A673 (cell line): ENCODE measurements around the gene SMC6. TPM values are rescaled to one million over a fixed set of nuclear protein-coding genes. Genes with fewer than 3 reads are reported as not detected.

Source experiments
- BruUV-seq: library from RNA; stranded (reverse); fragments of 400-500 nt; replicated peaks from 2 replicates; lab custom pipeline; 2021; lab: Mats Ljungman, UMichigan
- CTCF ChIA-PET: fragments of 300-600 bp; sonication (Branson Sonifier 250); formaldehyde crosslinking; loops from one replicate; lab custom pipeline; 2022; ENCODE audit warnings: antibody characterized with exemption; lab: Charles Lee
- POLR2A ChIA-PET: fragments of 300-600 bp; sonication (Branson Sonifier 250); formaldehyde crosslinking; loops from one replicate; lab custom pipeline; 2022; ENCODE audit warnings: antibody characterized with exemption; ENCODE audit not compliant: low non-redundant PET; lab: Charles Lee
- DNase-seq: peaks from one replicate; pipeline ENCODE4 v3.0.0-alpha.2; 2015; ENCODE audit warnings: low spot score
- H3K27ac ChIP-seq: fragments of 200-600 bp; sonication (generic); 2 replicates; pipeline ENCODE4 v1.5.1; 2016; ENCODE audit warnings: mixed run types, low read depth, mild to moderate bottlenecking, mixed read lengths, antibody characterized with exemption, low read length; ENCODE audit not compliant: poor library complexity, severe bottlenecking
- H3K27me3 ChIP-seq: fragments of 200-600 bp; sonication (generic); replicated peaks from 2 replicates; pipeline ENCODE4 v1.6.1; 2017; ENCODE audit warnings: mixed run types, low read depth, mild to moderate bottlenecking, mixed read lengths, antibody characterized with exemption, low read length; ENCODE audit not compliant: insufficient read depth, poor library complexity
- H3K36me3 ChIP-seq: fragments of 200-600 bp; sonication (generic); 2 replicates; pipeline ENCODE4 v1.6.1; 2016; ENCODE audit warnings: mixed run types, mild to moderate bottlenecking, mixed read lengths, antibody characterized with exemption, low read length; ENCODE audit not compliant: insufficient read depth, poor library complexity, severe bottlenecking
- H3K4me1 ChIP-seq: fragments of 200-600 bp; sonication (generic); 2 replicates; pipeline ENCODE4 v1.6.1; 2017; ENCODE audit warnings: mixed run types, mild to moderate bottlenecking, mixed read lengths, antibody characterized with exemption, low read length; ENCODE audit not compliant: insufficient read depth, poor library complexity, severe bottlenecking
- H3K4me3 ChIP-seq: fragments of 200-600 bp; sonication (generic); 2 replicates; pipeline ENCODE4 v1.5.1; 2016; ENCODE audit warnings: low read depth, mixed run types, mild to moderate bottlenecking, mixed read lengths, low read length; ENCODE audit not compliant: poor library complexity, severe bottlenecking
- H3K9me3 ChIP-seq: fragments of 200-600 bp; sonication (generic); 2 replicates; pipeline ENCODE4 v1.6.1; 2016; ENCODE audit warnings: mixed run types, low read depth, mild to moderate bottlenecking, mixed read lengths, antibody characterized with exemption, low read length; ENCODE audit not compliant: poor library complexity, severe bottlenecking
- CTCF ChIP-seq: fragments of 300-800, 200-600 bp; sonication (generic); conservative IDR thresholded peaks from 2 replicates; pipeline ENCODE4 v1.5.1; 2017; ENCODE audit warnings: low read depth, mild to moderate bottlenecking, antibody characterized with exemption, low read length, moderate library complexity, mixed read lengths
- EZH2 ChIP-seq: fragments of 200-600 bp; sonication (generic); IDR thresholded peaks from 2 replicates; pipeline ENCODE4 v1.6.1; 2017; ENCODE audit warnings: borderline replicate concordance, low read depth, mild to moderate bottlenecking, mixed read lengths, antibody characterized with exemption, low read length; ENCODE audit not compliant: poor library complexity, severe bottlenecking
- intact Hi-C: fragments of 100-400 bp; cut with micrococcal nuclease; formaldehyde crosslinking; loops from one replicate; pipeline ENCODE4 v1.10.0; 2022; ENCODE audit not compliant: unreplicated experiment
- total RNA-seq: library from RNA; stranded (reverse); gene quantifications from 2 replicates; pipeline ENCODE4 v1.2.3, GENCODE V29; 2021

SMC6 gene
- total RNA-seq, 1 experiment from 2014 or later, result 49.5 TPM

DNA sequence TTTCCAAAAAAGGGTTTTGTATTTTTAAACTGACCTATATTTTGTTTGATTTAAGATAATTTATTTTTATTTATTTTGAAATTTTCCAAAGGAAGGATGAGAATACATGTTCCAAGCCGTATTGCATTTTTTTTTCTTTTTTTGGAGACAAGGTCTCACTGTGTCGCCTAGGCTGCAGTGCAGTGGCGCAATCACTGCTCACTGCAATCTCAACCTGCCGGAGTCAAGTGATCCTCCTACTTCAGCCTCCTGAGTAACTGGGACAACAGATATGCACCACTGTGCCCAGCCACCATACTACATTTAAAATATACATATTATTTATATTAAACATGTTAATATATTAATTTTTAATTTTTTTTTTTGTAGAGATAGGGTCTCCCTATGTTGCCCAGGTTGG, 15.3 kb upstream of the SMC6 start:
- H3K9me3 ChIP-seq, result no peaks in the 10 kb centered on the region
- ChIA-PET POLR2A (no interaction called here), CTCF (no interaction called here)
- H3K4me3 ChIP-seq, result no peak overlapping the region
- intact Hi-C loops, result no loop called here
- no peak overlapping the region for H3K27ac ChIP-seq
- peaks cover 65% of the 10 kb centered on the region for H3K36me3 ChIP-seq
- no peak for DNase-seq
- BruUV-seq, result no TSS peak
- H3K27me3 ChIP-seq, result no peaks in the 10 kb centered on the region
- no peak for TF ChIP-seq EZH2
- TF ChIP-seq CTCF, result no peak
- peaks cover 5% of the 10 kb centered on the region for H3K4me1 ChIP-seq

DNA sequence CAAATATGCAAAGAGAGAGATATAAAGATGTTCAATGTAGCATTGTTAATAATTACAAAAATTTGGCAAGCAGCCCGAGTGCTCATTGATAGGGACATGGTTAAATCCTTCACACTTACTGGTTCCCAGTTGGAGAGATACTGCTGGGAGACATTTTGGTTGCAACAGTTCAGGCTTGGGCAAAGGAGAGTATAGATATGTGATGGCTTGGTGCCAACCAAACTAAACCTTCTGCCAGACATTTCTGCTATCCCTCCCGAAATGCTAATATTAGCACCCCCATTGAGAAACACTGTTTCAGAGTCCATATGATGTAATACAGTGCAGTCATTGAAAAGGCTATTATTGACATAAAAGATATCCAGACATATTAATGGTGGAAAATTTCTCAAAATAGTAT, 11.8 kb upstream of the SMC6 start:
- Histone ChIP-seq H3K4me1 (peaks cover 5% of the 10 kb centered on the region), H3K4me3 (no peak overlapping the region), H3K36me3 (peaks cover 42% of the 10 kb centered on the region), H3K27me3 (no peaks in the 10 kb centered on the region), H3K27ac (no peak overlapping the region), H3K9me3 (no peaks in the 10 kb centered on the region)
- peak; percentile 24 for DNase-seq
- intact Hi-C loops, result no loop called here
- ChIA-PET CTCF (no interaction called here), POLR2A (no interaction called here)
- no peak for TF ChIP-seq CTCF
- TF ChIP-seq EZH2, result no peak
- BruUV-seq, result no TSS peak

DNA sequence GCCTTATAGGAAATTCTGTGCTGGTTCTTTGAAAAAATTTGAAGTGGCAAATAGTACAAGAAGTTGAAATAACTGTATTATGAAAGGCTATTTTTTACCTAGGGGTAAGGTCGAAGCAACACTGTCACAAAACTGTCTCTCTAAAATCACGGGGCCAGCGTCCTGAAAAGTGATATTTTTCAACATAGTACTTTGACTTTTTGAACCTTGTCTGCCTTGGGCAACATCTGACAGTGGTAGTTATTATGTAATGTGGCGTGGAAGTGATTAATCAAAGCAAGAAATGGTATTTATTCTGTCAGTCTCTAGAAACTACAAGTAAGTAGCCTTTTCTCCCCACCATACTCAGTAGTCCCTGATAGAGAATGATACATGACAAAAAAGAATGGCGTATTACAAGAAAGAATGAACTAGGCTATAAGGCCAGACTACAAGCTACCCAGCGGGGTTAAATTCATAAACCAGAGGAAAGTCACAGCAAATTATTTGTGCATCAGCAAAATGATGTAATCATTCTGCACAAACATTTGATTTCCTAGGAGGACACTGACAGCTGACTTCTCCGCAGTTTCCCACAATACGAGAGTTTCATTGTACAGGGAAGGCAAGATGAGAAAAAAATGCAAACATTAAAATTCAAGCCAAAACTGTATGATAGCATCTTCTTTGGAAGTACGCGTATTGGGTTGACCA, 10.2 kb upstream of the SMC6 start:
- Histone ChIP-seq H3K36me3 (peaks cover 29% of the 10 kb centered on the region), H3K27ac (no peak overlapping the region), H3K4me3 (no peak overlapping the region), H3K9me3 (no peaks in the 10 kb centered on the region), H3K4me1 (peaks cover 8% of the 10 kb centered on the region), H3K27me3 (no peaks in the 10 kb centered on the region)
- POLR2A ChIA-PET, result no interaction called here
- no peak for TF ChIP-seq CTCF
- TF ChIP-seq EZH2, result no peak
- CTCF ChIA-PET, result no interaction called here
- intact Hi-C loops, result no loop called here
- DNase-seq, result no peak
- BruUV-seq, result no TSS peak
